NCI-H1105 treated with DMSO at 0.1 percent for 48 hours (cell line): ENCODE data around the gene IQSEC1.
"Not testable (repeated sequence)": the region's sequence is repeated elsewhere in the genome, so short reads cannot be mapped to it uniquely, and the experiment has no call there.

Experiments used
- DNase-seq: peaks from one replicate; lab custom pipeline; 2025; lab: John Stamatoyannopoulos, UW

IQSEC1 gene

GRCh38 chr3:12875857-12876836 is 197.1 kb downstream of the IQSEC1 start:
- no peak for DNase-seq

GRCh38 chr3:12871404-12871983 is 201.7 kb downstream of the IQSEC1 start:
- no peak for DNase-seq

DNA sequence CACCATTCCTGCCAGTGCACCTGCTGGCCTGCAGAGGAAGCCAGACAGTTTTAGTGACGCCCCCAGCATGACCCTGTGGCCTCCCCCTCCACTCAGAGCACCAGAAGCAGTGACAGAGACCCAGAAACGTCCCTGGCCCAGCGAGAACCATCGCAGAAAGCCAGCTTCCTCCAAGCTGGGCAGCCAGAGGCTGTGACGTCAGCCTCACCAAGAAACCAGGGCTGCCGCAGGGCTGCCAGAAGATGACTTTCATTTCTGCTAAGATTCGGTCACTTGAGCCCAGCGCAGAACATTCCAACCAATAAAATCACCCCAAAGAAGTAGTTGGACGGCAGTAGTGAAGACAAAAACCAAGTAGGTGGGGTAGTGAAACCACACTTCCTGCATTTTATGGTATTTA is 202.3 kb downstream of the IQSEC1 start:
- no peak for DNase-seq

DNA sequence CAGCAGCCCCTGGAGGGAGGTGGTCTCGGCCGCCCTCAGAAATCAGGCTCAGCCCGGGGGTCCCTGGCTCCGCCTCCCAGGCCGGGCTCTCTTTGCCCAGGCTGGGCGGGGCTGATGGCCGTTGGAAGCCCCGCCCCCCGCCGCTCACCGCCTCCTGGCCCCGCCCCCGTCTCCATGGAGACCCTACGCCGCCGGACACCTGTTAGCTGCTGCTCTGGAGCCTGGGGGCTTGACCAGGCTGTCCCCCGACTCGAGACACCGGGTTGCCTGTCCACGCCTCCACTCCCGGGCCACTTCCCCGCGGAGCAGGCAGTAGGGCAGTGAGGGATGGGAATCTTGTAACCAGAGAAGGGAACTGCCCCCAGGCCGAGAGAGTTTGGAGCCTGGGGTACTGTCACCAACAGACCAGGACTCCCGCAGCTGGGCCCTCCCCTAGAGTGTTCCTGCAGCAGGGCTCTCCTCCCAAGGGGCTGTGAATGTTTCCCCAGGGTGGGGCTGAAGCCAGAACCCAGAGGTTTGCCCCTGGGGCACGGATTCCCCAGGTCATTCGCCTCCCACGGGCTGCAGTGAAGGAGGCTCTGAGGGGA is 204.1 kb downstream of the IQSEC1 start:
- no peak for DNase-seq

DNA sequence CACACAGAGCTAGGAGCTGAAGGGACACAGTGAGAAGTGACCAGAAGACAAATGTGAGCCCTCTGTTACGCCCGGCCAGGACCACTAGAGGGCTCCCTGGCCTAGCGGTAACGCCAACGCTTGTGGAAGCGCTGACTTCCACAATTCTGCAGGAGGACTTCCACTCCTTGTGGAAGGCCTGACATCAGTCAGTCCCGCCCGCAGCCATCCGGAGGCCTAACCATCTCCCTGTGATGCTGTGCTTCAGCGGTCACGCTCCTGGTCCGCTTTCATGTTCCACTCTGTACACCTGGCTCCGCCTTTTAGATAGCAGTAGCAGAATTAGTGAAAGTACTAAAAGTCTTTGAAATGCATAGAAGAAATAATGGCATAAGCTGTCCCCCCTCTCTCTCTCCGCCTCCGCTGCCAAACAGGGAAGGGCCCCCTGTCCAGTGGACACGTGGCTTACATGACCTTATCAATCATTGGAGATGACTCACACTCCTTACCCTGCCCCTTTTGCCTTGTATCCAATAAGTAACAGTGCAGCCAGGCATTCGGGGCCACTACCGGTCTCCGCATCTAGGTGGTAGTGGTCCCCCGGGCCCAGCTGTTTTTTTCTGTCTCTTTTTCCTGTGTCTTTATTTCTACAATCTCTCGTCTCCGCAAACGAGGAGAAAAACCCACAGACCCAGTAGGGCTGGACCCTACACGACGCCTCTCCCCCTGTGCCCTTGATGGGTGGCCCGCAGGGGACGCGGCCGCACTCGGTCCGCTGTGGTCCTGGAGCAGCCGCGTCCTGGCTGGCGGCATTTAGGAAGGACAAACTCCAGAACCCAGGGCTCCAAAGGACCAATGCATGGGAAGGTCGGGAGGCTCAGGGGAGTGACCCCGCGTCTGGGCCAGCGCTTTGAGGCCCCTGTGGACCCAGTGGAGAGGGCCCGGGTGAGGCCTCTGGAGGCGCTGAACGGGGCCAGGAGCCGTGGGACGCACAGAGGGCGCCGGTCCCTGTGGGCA is 204.9 kb downstream of the IQSEC1 start:
- DNase-seq = peak; percentile 25

DNA sequence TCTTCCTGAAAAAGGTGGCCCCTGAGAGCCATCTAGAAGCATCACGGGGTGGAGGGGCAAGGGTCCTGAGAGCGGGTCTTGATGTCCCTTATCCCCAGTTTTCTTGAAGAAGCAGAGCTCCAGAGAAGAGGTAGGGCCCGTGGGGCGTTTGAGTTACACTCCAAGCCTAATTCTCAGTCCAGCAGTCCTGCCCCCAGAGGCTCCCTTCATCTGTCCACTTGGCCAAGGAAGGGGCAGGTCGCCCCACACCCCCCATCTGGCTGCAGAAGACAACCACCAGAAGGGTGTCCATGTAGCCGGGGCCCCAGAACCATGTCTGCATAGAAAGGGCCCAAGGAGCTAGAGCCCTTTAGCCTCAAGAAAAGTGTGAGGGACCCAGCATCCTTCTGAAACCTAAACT is 206.4 kb downstream of the IQSEC1 start:
- no peak for DNase-seq

GRCh38 chr3:12865271-12865670 is 208.0 kb downstream of the IQSEC1 start:
- DNase-seq = no peak

GRCh38 chr3:12862387-12862786 is 210.8 kb downstream of the IQSEC1 start:
- DNase-seq = no peak

DNA sequence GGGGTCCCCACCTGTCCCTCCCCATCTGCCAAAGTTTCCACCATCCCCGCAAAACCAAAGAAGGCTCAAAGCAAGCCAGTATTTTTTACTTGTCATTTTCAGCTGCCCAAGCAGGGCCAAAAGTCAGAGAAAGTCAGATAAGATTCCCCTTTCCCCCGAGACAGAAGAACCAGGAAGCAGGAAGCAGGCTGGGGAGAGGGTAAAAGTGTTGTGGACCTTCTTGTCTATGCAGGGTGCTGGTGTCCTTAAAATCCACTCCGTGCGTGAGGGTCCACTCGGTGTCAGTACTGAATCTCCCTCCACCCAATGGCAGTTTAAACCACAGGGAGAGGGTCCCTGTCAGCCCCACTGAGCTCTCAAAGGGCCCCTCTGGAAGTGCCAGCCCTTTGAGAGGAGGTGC is 211.6 kb downstream of the IQSEC1 start:
- DNase-seq = no peak

GRCh38 chr3:12859840-12860239 is 213.4 kb downstream of the IQSEC1 start:
- DNase-seq = no peak

GRCh38 chr3:12856626-12857025 is 216.6 kb downstream of the IQSEC1 start:
- DNase-seq = no peak

DNA sequence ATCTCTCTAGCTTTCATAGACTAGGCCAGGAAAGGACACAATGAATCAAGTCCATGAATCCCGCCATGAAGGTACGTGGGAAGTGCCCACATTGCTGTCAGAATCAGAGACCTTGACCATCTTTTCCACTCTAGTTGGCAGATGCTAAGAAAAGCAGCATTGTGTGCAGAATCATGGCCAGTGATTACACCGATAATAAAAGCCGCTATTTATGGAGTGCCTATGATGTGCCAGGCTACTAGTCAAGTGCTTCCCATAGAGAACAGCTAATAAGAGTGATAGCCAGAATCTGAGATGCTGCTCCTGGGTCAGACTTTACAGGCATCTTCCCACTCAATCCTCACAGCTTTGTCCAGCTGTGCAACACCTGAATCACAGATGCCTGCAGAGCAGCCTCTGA is 218.7 kb downstream of the IQSEC1 start:
- no peak for DNase-seq

DNA sequence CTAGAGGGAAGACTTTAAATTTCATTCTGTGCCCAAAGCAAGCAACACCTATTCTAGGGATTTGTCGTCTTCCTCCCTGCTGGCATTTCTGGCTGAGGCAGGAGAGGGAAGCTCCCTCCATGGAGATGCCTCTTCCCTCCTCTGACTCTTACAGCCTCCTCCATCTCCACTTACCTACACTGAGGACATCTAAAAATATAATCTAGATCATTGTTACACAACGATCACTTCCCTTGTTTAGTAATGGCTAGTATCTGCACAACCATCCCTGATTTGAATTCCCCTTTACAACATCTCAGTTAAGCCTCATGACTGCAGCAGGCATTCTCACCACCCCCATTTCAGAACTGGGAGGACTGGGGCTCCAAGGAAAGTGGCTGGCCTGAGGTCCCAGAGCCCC is 219.4 kb downstream of the IQSEC1 start:
- not testable (repeated sequence) for DNase-seq

DNA sequence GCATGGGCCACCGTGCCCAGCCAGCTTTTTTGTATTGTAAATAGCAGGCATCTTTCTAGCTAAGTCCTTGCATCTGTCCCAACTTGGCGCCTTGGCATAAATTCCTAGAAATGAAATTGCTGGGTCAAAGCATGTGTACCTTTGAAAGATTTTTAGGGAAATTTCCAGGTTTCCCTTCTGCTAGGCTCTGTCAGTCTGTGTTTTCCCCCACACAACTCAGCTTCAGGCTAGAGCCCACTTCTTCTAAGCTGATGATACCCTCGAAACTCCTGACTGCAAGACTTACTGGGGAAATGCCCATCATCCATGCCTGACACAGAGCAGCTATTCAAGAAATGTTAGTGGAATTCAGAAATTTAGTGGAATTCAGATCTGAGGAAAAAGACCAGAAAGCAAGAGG is 221.0 kb downstream of the IQSEC1 start:
- DNase-seq = no peak
